Activated T-cell treated with anti-CD3 and anti-CD28 coated beads, Interleukin-2, amount 50 U/mL, for 4 hours (primary cell): ENCODE data around the gene PROX2. TPM values are rescaled to one million over a fixed set of nuclear protein-coding genes. Genes with fewer than 3 reads are reported as not detected.

Experiments used
- ATAC-seq, 2 donors: fragments of 200-7000 bp; cut with Tn5 transposase; one replicate each; pipeline ENCODE4 v1.10.0; 2021
- DNase-seq: peaks from one replicate; pipeline ENCODE4 v3.0.0-alpha.2; 2020
- H3K27me3 Mint-ChIP-seq: one replicate; pipeline ENCODE4 v1.8.0; 2021; ENCODE audit warnings: low read depth, mixed read lengths
- H3K36me3 Mint-ChIP-seq: one replicate; pipeline ENCODE4 v1.8.0; 2022; ENCODE audit warnings: mixed read lengths; ENCODE audit not compliant: insufficient read depth
- H3K4me1 Mint-ChIP-seq: one replicate; pipeline ENCODE4 v1.8.0; 2021; ENCODE audit warnings: low read depth, mixed read lengths
- H3K4me3 Mint-ChIP-seq: one replicate; pipeline ENCODE4 v1.8.0; 2021; ENCODE audit warnings: mild to moderate bottlenecking, moderate library complexity, mixed read lengths
- H3K9me3 Mint-ChIP-seq: one replicate; pipeline ENCODE4 v1.8.0; 2021; ENCODE audit warnings: mixed read lengths
- total RNA-seq, 3 donors: library from RNA; stranded (reverse); gene quantifications; one replicate each; pipeline ENCODE4 v1.2.1, GENCODE V29; 2021

PROX2 gene
- total RNA-seq, 3 donors from 2014 or later: 0.13 to 0.35 TPM; not detected in 1

DNA sequence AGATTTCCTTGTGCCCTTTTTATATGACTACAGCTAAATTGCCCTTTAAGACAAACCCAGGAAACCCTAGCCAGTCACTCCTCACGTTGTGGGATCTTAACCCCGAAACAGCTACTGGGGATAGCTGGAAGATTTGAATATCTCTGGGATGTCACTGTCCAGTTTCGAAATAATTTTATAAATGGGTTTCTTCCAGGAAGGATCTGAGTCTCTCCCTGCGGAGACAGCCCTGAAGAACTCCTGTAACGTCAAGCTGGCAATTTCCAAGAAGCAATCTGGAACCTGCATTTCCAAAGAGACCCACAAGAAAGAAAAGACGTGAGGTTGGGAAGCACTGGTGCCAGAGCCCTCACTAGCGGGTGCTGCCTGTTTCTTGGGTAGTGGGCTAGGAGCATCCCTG is 20.9 kb downstream of the PROX2 start:
- H3K9me3 Mint-ChIP-seq: no peaks in the 10 kb centered on the region
- DNase-seq: no peak
- H3K27me3 Mint-ChIP-seq: no peaks in the 10 kb centered on the region
- peaks cover 20% of the 10 kb centered on the region for H3K4me1 Mint-ChIP-seq
- ATAC-seq: no peak
- peaks cover 2% of the 10 kb centered on the region for H3K36me3 Mint-ChIP-seq
- H3K4me3 Mint-ChIP-seq: no peak overlapping the region

DNA sequence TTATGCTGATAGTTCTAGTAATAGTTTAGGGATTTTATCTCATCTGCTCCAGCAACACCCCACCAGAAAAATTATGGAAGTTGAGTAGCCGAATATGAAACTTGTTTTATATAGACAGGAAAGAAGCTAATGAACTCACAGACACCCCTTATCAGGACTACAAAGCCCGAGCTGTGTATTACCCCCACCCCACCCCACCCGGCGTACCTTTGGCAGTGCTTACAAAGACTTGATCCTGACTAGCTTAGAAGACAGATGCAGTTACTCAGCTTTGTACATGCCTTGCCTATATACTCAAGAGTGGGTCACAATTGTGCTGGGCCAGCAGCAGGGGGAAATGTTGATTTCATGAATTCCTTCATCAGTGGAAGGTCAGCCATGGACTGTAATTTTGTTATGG is 22.4 kb downstream of the PROX2 start:
- ATAC-seq (no peak), DNase-seq (no peak)
- Mint-ChIP-seq H3K4me3 (no peak overlapping the region), H3K9me3 (no peaks in the 10 kb centered on the region), H3K27me3 (no peaks in the 10 kb centered on the region), H3K4me1 (peaks cover 22% of the 10 kb centered on the region), H3K36me3 (peaks cover 2% of the 10 kb centered on the region)

DNA sequence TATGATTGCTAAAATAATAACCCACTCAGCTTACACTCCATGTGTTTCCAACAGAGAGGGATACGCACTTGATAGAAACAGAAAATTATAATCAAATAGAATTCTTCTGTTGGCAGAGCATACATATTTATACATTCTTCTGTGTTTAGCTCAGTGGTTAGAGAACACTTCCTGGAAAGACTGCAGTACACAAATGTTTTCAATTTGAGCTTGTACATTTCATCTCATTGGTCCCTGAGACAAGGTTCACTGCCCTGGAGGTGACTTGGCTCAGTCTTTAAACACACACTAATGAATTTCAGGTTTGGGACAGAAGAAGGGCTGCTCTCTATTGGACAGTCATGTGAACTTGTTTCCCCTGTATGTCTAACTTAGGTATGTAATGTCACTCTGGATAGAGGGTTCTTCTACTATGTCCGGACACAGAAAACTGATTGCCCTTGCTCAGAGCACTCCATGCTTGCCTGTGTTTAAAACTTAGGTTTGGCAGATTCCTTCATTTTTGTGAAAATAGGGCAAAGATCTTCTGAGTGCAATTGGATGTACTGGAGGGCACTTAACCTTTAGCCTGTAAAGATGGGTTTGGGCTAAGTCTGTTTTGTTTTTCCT is 22.9 kb downstream of the PROX2 start:
- Mint-ChIP-seq H3K36me3 (peaks cover 2% of the 10 kb centered on the region), H3K9me3 (no peaks in the 10 kb centered on the region), H3K4me1 (peaks cover 22% of the 10 kb centered on the region), H3K4me3 (no peak overlapping the region), H3K27me3 (no peaks in the 10 kb centered on the region)
- ATAC-seq (no peak), DNase-seq (no peak)

DNA sequence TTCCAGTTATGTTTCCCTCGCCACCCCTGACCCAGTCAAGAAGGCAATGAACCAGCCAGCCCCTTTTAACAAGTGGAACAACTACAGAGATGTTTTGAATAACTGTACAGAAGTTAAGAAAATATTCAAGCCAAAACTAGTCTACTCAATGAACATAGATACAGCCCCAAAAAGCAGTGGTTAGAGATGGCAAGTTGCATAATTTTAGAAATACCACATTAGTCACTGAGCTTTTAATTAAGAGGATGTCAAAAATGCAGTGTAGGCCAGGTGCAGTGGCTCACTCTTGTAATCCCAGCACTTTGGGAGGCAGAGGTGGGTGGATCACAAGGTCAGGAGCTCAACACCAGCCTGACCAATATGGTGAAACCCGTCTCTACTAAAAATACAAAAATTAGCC is 27.2 kb downstream of the PROX2 start:
- Mint-ChIP-seq H3K36me3 (no peaks in the 10 kb centered on the region), H3K9me3 (no peaks in the 10 kb centered on the region), H3K27me3 (no peaks in the 10 kb centered on the region), H3K4me3 (no peak overlapping the region), H3K4me1 (peaks cover 13% of the 10 kb centered on the region)
- DNase-seq (no peak), ATAC-seq (no peak)

DNA sequence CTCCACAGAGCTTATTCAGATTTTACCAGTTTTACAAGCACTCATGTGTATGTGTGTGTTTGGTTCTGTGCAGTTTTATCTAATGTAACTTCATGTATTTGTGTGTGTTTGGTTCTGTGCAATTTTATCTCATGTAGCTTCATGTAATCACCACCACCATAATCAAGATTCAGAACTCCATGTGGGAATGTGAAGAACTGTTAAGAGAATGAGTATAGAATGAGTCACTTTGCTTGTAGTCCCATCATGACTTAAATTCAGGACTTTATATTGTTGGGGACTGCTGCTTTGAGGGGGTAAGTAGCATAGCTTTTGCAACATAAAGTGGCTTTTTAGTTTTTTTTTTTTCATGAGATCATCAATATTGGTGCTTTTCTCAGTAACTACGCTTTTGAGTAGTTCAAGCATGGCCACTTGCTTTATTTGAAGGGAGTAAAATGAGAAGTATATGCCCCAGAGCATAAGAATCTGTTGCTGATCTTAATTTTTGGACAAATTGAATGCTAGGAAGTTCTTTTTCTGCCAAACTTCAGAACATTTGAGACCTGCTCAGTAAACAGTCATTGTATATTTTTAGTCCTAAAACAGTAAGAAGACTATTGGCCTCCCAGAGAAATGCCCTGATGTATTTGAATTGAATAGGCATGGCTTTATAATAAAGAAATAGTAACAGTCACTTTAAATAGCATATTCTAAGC is 28.8 kb downstream of the PROX2 start:
- ATAC-seq (no peak), DNase-seq (no peak)
- H3K4me1 Mint-ChIP-seq: peaks cover 10% of the 10 kb centered on the region
- no peak overlapping the region for H3K4me3 Mint-ChIP-seq
- H3K27me3 Mint-ChIP-seq: no peaks in the 10 kb centered on the region
- H3K36me3 Mint-ChIP-seq: no peaks in the 10 kb centered on the region
- H3K9me3 Mint-ChIP-seq: no peaks in the 10 kb centered on the region

DNA sequence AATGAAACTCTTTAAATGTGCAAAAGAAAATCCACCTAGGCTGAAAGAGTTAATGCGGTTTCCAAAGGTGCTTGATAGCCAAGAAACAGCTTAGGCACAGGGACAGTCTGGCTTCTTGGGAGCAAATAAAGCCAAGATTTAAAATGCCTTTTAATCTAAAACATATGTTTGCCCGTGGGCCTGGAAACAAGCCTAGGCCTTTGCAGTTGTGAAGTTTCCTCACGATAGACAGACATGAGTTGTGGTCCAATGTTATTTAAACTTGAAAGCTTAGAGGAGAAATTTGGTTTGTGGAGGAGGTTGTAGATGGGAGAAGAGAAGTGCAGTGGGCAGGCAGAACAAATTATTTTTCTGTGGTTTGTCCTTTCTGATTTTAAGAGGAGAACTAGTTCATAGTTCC is 29.8 kb downstream of the PROX2 start:
- no peaks in the 10 kb centered on the region for H3K9me3 Mint-ChIP-seq
- H3K4me3 Mint-ChIP-seq: no peak overlapping the region
- peaks cover 19% of the 10 kb centered on the region for H3K4me1 Mint-ChIP-seq
- no peaks in the 10 kb centered on the region for H3K36me3 Mint-ChIP-seq
- ATAC-seq (no peak), DNase-seq (no peak)
- H3K27me3 Mint-ChIP-seq: no peaks in the 10 kb centered on the region

DNA sequence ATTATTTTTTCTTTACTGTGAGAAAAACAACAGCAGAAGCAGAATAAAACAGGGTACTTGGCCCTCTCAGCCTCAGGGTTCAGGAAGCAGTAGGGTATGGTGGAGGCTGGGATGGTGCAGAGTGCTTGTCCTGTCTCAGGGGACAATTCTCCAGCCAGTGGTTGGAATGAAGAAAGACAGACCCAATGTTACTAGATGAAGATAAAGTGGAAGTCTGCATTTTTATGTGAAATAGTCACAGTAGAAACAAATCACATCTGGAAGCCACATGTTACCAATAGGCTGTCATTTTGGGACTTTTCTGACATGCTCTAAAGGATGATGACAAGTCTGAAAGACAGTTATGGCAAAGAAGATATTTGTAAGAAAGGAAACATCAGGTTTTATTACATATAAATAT is 32.3 kb downstream of the PROX2 start:
- Mint-ChIP-seq H3K27me3 (no peaks in the 10 kb centered on the region), H3K4me1 (peaks cover 38% of the 10 kb centered on the region), H3K36me3 (peaks cover 2% of the 10 kb centered on the region), H3K4me3 (no peak overlapping the region), H3K9me3 (no peaks in the 10 kb centered on the region)
- DNase-seq: no peak
- ATAC-seq: no peak

DNA sequence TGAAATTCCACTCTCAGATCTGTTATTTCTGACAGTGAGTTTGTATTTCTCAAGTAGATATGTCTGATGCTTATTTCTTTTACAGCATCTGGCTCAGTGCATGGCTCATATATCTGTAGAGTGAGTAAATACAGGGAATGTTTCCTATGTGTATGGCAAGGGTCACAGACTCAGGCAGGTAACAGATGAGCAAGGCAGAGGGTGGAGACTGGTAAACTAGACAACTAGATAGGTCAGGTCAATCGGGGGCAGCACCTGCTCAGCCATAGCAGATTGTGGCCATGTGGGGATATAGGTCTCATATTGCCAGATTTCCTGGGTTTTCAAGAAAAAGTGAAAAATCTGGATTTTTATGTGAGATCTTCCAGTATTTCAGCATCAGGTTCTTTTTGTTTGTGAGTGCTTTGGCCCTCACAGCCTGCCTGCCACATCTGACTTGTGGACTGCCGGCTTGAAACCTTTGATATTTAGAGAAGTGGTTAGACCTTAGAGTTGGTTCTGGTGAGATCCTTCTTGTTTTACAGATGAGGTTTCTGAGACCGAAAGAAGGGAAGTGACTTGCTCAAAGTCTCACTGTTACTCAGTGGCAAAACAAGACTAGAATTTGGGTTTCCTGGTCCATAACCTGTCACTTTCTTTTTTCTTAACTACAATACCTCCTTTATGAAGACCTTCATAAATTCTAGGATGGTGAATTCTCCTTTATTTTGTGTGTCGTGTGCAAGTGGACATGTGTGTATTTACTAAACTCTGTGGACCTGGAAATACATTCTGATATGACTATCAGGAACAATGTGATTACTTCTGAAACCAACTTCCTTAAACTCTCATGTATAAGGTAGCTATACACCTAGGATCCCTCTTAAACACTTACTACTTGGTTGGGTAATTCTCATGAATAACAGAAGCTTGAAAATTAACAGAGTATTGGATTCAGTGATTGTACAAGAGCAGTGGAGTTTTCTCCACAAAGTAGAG is 34.4 kb downstream of the PROX2 start:
- DNase-seq: no peak
- Mint-ChIP-seq H3K36me3 (peaks cover 5% of the 10 kb centered on the region), H3K4me1 (peaks cover 60% of the 10 kb centered on the region), H3K4me3 (no peak overlapping the region), H3K27me3 (no peaks in the 10 kb centered on the region), H3K9me3 (no peaks in the 10 kb centered on the region)
- ATAC-seq: peak; percentile 83

DNA sequence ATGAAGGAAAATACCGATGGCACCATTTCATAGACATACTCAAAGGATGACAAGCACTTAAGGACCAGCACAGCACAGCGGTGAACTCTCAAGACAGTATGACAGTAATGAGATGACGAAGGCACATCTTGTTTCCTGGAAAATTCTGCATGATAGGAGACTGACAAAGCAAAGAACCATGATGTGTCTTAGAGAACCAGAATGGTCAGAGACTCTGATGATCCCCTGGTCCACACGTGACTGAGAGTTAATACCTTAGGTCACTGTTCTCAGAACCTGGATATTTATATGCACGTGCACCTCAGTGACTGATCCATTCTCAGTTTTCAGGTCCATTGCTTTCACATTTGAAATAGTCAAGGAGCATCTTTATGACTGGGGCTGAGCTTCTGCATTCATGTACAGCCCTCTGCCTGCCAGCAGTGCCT is 35.3 kb downstream of the PROX2 start:
- Mint-ChIP-seq H3K4me3 (no peak overlapping the region), H3K36me3 (peaks cover 9% of the 10 kb centered on the region), H3K27me3 (no peaks in the 10 kb centered on the region), H3K4me1 (peaks cover 69% of the 10 kb centered on the region), H3K9me3 (no peaks in the 10 kb centered on the region)
- DNase-seq (no peak), ATAC-seq (peak; percentile 9 to 39)

DNA sequence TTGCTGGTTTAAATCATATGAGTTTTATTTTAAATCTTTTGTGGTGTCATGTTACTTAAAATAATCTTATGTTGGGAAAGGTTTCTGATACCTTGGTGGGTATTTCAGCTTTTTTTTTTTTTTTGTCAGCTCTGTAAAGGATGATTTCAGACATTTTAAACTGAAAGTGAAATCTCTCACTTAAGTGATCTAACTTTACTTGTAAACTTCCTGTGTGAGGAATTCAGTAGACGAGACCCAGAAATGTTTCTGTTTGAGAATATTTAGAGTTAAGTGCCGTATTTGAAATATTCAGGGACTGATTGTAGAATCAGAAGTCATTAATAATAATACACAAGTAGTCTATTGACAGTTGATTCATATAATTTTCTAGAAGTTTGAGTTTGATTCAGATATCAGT is 37.8 kb downstream of the PROX2 start:
- ATAC-seq: no peak
- H3K27me3 Mint-ChIP-seq: no peaks in the 10 kb centered on the region

DNA sequence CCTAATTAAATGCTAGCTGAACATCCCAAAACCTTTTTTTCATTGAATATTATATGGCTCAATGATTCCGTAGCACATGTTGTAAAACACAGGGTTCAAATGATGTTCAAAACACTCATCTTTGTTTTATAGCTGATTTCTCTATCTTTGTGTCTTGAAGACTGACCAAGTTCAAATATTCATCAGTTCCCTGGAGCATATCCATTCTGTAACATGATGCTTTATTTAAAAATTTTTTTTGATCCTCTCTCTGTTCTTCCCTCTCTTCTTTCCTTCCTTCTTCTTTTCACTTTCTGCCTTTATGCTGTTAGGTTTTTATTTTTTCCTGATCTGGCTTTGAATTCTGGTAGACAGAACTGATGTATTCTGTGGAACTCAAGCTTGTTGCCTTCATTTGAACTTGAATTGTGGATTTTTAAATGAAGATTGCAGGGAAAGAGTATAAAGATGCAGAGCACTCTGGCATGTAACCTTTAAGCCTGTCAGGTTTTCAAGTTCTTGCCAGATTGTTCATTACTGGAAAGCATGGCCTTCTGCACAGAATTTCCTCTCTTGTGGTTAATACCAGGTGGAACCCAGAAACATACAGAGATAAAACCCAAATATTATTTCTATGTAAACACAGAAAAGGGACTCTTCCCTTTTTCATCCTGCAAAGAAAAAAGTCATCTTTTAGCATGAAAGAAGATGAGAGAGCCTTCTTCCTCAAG is 39.5 kb downstream of the PROX2 start:
- Mint-ChIP-seq H3K9me3 (no peaks in the 10 kb centered on the region), H3K4me3 (peak overlapping the region; percentile 25), H3K4me1 (peaks cover 69% of the 10 kb centered on the region), H3K27me3 (no peaks in the 10 kb centered on the region), H3K36me3 (peaks cover 16% of the 10 kb centered on the region)
- no peak for DNase-seq
- no peak for ATAC-seq

More for the DNA sequence above, 37.8 kb downstream of the PROX2 start:
- Mint-ChIP-seq H3K36me3 (peaks cover 15% of the 10 kb centered on the region), H3K4me3 (peak overlapping the region; percentile 73), H3K4me1 (peaks cover 81% of the 10 kb centered on the region), H3K9me3 (no peaks in the 10 kb centered on the region)
- DNase-seq: no peak

DNA sequence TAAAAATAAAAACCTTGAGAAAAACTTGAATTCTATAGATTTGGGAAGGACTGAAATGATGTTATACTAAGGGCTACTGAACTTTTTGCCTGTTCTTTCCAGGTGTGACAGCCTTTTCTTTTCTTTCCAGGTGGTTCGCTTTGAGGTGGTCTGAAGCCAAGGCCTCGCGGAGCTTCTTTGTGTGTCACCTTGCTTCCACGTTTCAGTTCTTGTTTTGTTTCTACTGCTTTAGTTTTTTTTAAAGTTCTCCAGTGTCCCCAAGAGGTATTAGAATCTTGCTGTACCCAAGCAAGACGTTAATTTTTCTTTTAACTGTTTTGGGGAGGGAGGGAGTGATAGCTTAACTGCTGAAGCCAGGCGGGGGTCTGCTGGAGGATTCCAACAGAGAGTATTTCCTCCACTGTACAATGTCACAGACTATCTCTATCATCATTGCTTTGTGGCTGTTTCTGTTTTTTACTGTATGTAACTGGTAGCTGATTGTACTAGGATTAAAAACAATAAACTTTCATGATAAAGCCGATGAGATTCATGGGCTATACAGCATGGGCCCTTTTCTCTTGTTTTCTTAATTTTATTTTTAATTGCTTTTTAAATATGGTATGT is 40.2 kb downstream of the PROX2 start:
- peak; percentile 38 to 57 for ATAC-seq
- Mint-ChIP-seq H3K36me3 (peaks cover 19% of the 10 kb centered on the region), H3K4me3 (no peak overlapping the region), H3K27me3 (no peaks in the 10 kb centered on the region), H3K9me3 (no peaks in the 10 kb centered on the region), H3K4me1 (peaks cover 63% of the 10 kb centered on the region)
- DNase-seq: no peak

DNA sequence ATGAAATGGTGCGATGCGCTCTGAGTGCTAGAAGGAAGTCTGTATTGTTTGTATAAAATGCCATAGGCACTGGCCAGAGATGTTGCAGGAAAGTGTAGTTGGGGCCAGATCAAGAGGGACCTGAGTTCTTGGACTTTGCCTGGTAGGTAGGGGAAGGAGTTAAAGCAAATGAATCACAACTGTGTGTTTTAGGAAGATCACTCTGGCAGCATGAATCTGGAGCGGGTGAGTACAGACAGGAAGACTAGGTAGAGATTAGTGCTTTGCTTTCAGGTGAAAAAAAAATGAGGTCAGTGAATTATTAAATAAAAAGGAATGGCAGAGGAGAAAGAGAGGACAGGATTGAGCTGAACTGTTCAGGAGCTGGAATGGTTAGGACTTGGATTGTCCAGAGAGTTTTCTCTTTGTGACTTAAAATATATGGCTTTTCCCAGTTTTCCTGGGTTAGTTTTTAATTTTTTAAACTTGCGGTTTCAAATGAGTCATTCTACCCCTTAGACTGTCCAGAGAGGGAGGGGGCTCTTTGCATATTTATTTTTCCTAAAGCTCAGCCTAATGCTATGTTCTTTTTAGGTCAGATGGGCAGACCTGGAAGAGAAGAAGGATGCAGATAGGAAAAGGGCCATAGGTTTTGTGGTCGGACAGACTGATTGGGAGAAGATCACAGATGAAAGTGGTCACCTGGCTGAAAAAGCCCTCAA is 41.1 kb downstream of the PROX2 start:
- no peak for ATAC-seq
- Mint-ChIP-seq H3K27me3 (no peaks in the 10 kb centered on the region), H3K4me3 (no peak overlapping the region), H3K4me1 (peaks cover 54% of the 10 kb centered on the region), H3K9me3 (no peaks in the 10 kb centered on the region), H3K36me3 (peaks cover 27% of the 10 kb centered on the region)
- DNase-seq: no peak
